HS-5 (cell line): ENCODE results near the gene PRSS36.
"Not testable (repeated sequence)": the region's sequence is repeated elsewhere in the genome, so short reads cannot be mapped to it uniquely, and the experiment has no call there.

Source experiments
- DNase-seq: peaks from one replicate; pipeline ENCODE4 v3.0.0-alpha.2; 2012; ENCODE audit warnings: low read depth

Gene PRSS36

GRCh38 chr16:31120129-31120528, 29.7 kb downstream of the PRSS36 start:
- DNase-seq: no peak

GRCh38 chr16:31118223-31119155, 31.4 kb downstream of the PRSS36 start:
- DNase-seq: peak; percentile 69

GRCh38 chr16:31117384-31118222, 32.3 kb downstream of the PRSS36 start, which contains the start of gene KAT8:
KAT8 (plus strand) TSS chr16:31117664; CDS start chr16:31117682, 18 bp downstream.
- peak; percentile 87 for DNase-seq

GRCh38 chr16:31114468-31114867, 35.4 kb downstream of the PRSS36 start:
- DNase-seq: no peak

GRCh38 chr16:31113121-31114120, 36.4 kb downstream of the PRSS36 start:
- no peak for DNase-seq

GRCh38 chr16:31112711-31113110, 37.2 kb downstream of the PRSS36 start:
- DNase-seq: no peak

- DNase-seq: no peak
These were observed 37.9 kb downstream of the PRSS36 start for GRCh38 chr16:31111881-31112466.

GRCh38 chr16:31110106-31111034, 39.5 kb downstream of the PRSS36 start:
- DNase-seq: no peak

GRCh38 chr16:31109622-31110021, 40.2 kb downstream of the PRSS36 start:
- no peak for DNase-seq

GRCh38 chr16:31108794-31109558, 40.9 kb downstream of the PRSS36 start:
- DNase-seq: no peak

- peak; percentile 50 for DNase-seq
These were observed 41.7 kb downstream of the PRSS36 start, which contains the start of gene BCKDK for GRCh38 chr16:31108035-31108793. BCKDK (plus strand) TSS chr16:31108386; CDS start chr16:31109224, 838 bp downstream.

- no peak for DNase-seq
These were observed 42.4 kb downstream of the PRSS36 start for GRCh38 chr16:31107465-31107867.

GRCh38 chr16:31106509-31107464, 43.1 kb downstream of the PRSS36 start:
- DNase-seq: no peak

GRCh38 chr16:31105677-31106213, 44.1 kb downstream of the PRSS36 start:
- no peak for DNase-seq

GRCh38 chr16:31100876-31101641, 48.8 kb downstream of the PRSS36 start:
- DNase-seq: not testable (repeated sequence)
